Measurements from ENCODE around the gene RNASET2.

The RNASET2 gene

GRCh38 chr6:166939894-166940293, 16.5 kb downstream of the RNASET2 start:
- DNase-seq: no peak
- Histone ChIP-seq H3K36me3 (no peaks in the 10 kb centered on the region; the same call in 1 of the 2 replicates), H3K9me3 (ENCODE audit: severe bottlenecking) (no peaks in the 10 kb centered on the region), H3K27me3 (ENCODE audit: insufficient read depth, low read depth, severe bottlenecking) (no peaks in the 10 kb centered on the region), H3K27ac (no peak overlapping the region), H3K4me3 (ENCODE audit: low read depth, low read length) (no peak overlapping the region)
- TF ChIP-seq, protein P1, sequence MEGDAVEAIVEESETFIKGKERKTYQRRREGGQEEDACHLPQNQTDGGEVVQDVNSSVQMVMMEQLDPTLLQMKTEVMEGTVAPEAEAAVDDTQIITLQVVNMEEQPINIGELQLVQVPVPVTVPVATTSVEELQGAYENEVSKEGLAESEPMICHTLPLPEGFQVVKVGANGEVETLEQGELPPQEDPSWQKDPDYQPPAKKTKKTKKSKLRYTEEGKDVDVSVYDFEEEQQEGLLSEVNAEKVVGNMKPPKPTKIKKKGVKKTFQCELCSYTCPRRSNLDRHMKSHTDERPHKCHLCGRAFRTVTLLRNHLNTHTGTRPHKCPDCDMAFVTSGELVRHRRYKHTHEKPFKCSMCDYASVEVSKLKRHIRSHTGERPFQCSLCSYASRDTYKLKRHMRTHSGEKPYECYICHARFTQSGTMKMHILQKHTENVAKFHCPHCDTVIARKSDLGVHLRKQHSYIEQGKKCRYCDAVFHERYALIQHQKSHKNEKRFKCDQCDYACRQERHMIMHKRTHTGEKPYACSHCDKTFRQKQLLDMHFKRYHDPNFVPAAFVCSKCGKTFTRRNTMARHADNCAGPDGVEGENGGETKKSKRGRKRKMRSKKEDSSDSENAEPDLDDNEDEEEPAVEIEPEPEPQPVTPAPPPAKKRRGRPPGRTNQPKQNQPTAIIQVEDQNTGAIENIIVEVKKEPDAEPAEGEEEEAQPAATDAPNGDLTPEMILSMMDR (IDR thresholded peaks at IDR 0.05; ENCODE audit: low read depth, low read length): no peak

GRCh38 chr6:166939345-166939744, 17.0 kb downstream of the RNASET2 start:
- no peaks in the 10 kb centered on the region for H3K9me3 ChIP-seq (ENCODE audit: severe bottlenecking)
- no peak overlapping the region for H3K4me3 ChIP-seq (ENCODE audit: low read depth, low read length)
- no peaks in the 10 kb centered on the region; the same call in 1 of the 2 replicates for H3K36me3 ChIP-seq

DNA sequence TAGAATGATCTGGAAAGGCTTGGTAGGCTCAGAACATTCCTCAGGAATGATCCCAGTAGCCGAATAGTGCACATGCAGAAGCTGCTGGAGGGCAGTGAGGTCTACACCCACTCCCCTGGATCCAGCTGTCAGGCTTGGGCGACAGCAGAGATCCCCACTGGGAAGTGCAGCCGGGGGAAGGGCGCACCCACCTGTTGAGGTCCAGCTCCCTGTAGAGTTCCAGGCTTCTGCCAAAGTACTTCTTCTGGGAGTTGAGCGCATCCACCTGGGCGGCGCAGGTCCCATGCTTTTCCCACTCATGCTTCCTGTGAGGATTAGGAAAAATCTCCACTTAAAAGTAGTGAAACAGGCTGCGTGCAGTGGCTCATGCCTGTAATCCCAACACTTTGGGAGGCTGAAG, 17.6 kb downstream of the RNASET2 start:
- TF ChIP-seq, protein P1 (IDR thresholded peaks at IDR 0.05; ENCODE audit: low read depth, low read length): no peak
- no peak overlapping the region for H3K27ac ChIP-seq
- DNase-seq: no peak
- no peaks in the 10 kb centered on the region for H3K9me3 ChIP-seq (ENCODE audit: severe bottlenecking)
- H3K27me3 ChIP-seq (ENCODE audit: insufficient read depth, low read depth, severe bottlenecking): no peaks in the 10 kb centered on the region
- H3K36me3 ChIP-seq: no peaks in the 10 kb centered on the region; the same call in 1 of the 2 replicates
- H3K4me3 ChIP-seq (ENCODE audit: low read depth, low read length): no peak overlapping the region

More at GRCh38 chr6:166939345-166939744, 17.0 kb downstream of the RNASET2 start:
- no peak overlapping the region for H3K27ac ChIP-seq
- no peaks in the 10 kb centered on the region for H3K27me3 ChIP-seq (ENCODE audit: insufficient read depth, low read depth, severe bottlenecking)
- TF ChIP-seq, protein P1 (IDR thresholded peaks at IDR 0.05; ENCODE audit: low read depth, low read length): no peak
- DNase-seq: no peak

DNA sequence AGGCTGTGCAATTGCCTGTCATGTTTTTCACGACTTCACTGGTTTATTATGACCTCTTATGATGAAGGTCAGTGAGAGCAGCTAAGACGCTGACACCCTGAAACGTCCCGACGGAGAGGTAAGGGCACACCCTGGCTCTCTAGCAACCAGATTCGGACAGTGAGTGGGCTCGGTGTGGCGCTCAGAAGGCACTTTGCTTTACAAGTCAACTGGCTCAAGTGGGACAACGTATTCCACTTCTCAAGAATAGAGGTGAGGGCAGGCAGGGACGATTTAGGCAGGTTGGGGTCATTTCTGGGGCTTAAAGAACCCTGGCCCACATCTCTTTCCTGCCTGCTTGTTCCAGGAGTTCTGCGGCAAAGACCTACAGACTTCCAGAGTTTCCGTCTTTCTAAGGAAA, 18.2 kb downstream of the RNASET2 start:
- no peak overlapping the region for H3K27ac ChIP-seq
- H3K36me3 ChIP-seq: no peaks in the 10 kb centered on the region; the same call in 1 of the 2 replicates
- H3K9me3 ChIP-seq (ENCODE audit: severe bottlenecking): no peaks in the 10 kb centered on the region
- H3K4me3 ChIP-seq (ENCODE audit: low read depth, low read length): no peak overlapping the region
- H3K27me3 ChIP-seq (ENCODE audit: insufficient read depth, low read depth, severe bottlenecking): no peaks in the 10 kb centered on the region
- no peak for DNase-seq
- TF ChIP-seq, protein P1 (IDR thresholded peaks at IDR 0.05; ENCODE audit: low read depth, low read length): no peak

DNA sequence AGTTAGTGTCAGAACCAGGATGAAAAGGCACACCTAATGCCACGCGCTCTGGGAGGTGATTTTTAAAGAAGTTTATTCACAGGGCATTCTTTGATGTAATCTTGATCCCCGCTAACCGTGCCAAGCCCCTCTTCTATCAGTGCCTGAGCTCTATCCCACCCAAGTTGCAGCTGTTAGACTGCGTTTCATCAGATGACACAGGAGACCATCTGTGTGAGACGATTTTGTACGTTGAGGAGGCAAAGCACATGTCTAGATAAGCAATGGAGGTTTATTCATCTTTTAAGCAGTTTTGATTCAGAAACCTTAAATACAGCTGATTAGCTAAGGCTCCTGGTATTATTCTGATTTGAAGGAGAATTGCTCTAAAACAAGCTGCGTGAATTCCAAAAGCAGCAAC, 18.6 kb downstream of the RNASET2 start:
- TF ChIP-seq, protein P1 (IDR thresholded peaks at IDR 0.05; ENCODE audit: low read depth, low read length): no peak
- no peaks in the 10 kb centered on the region for H3K27me3 ChIP-seq (ENCODE audit: insufficient read depth, low read depth, severe bottlenecking)
- no peaks in the 10 kb centered on the region; the same call in 1 of the 2 replicates for H3K36me3 ChIP-seq
- DNase-seq: no peak
- H3K27ac ChIP-seq: no peak overlapping the region
- H3K9me3 ChIP-seq (ENCODE audit: severe bottlenecking): no peaks in the 10 kb centered on the region
- H3K4me3 ChIP-seq (ENCODE audit: low read depth, low read length): no peak overlapping the region

Data from WERI-Rb-1 (cell line).